ENCODE measurements around the gene SLC22A17. TPM values are rescaled to one million over a fixed set of nuclear protein-coding genes. Genes with fewer than 3 reads are reported as not detected.
A peak's percentile ranks its signal among the peaks of the same experiment; 100 is the strongest.
"Not testable (repeated sequence)": the region's sequence is repeated elsewhere in the genome, so short reads cannot be mapped to it uniquely, and the experiment has no call there.

SLC22A17 gene
- total RNA-seq, 6 experiments from 2014 or later, result 1.5 to 2.7 (median 2.1) TPM

DNA sequence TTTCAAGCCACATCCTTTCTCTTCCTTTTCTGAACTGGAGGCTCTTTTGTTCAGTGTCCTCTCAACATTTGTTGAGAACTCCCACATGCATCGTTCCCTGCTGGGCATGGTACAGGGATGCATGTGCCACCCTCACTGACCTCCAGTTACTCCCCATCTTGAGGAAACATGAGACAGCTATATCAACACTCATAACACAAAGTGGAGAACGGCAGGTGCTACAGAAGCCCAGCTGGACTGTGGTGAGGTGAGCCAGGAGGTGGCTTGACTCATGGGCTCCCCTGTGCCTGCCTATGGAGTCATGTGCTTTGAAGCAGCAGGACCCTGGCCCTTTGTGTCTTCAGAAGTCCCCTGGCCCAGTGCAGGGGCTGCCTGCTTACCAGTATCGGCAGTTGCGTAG is 45.7 kb upstream of the SLC22A17 start:
- Histone ChIP-seq H3K27me3 (no peaks in the 10 kb centered on the region), H3K4me1 (no peaks in the 10 kb centered on the region), H3K36me3 (no peaks in the 10 kb centered on the region), H3K27ac (no peak overlapping the region), H3K9me3 (no peaks in the 10 kb centered on the region), H3K4me3 (no peak overlapping the region)
- intact Hi-C loops (cut with DNase I), result no loop called here
- ATAC-seq (no peak), DNase-seq (peak in 1 of 3 donors; percentile 10)
- 75% methylated on average over 2 of the region's 4 CpGs for WGBS (ENCODE audit: insufficient coverage, low coverage, low lambda C conversion rate, missing lambda C conversion rate)
- no peak for TF ChIP-seq POLR2A (IDR thresholded peaks at IDR 0.05)
- TF ChIP-seq, protein P1, sequence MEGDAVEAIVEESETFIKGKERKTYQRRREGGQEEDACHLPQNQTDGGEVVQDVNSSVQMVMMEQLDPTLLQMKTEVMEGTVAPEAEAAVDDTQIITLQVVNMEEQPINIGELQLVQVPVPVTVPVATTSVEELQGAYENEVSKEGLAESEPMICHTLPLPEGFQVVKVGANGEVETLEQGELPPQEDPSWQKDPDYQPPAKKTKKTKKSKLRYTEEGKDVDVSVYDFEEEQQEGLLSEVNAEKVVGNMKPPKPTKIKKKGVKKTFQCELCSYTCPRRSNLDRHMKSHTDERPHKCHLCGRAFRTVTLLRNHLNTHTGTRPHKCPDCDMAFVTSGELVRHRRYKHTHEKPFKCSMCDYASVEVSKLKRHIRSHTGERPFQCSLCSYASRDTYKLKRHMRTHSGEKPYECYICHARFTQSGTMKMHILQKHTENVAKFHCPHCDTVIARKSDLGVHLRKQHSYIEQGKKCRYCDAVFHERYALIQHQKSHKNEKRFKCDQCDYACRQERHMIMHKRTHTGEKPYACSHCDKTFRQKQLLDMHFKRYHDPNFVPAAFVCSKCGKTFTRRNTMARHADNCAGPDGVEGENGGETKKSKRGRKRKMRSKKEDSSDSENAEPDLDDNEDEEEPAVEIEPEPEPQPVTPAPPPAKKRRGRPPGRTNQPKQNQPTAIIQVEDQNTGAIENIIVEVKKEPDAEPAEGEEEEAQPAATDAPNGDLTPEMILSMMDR (IDR thresholded peaks at IDR 0.05), result no peak

DNA sequence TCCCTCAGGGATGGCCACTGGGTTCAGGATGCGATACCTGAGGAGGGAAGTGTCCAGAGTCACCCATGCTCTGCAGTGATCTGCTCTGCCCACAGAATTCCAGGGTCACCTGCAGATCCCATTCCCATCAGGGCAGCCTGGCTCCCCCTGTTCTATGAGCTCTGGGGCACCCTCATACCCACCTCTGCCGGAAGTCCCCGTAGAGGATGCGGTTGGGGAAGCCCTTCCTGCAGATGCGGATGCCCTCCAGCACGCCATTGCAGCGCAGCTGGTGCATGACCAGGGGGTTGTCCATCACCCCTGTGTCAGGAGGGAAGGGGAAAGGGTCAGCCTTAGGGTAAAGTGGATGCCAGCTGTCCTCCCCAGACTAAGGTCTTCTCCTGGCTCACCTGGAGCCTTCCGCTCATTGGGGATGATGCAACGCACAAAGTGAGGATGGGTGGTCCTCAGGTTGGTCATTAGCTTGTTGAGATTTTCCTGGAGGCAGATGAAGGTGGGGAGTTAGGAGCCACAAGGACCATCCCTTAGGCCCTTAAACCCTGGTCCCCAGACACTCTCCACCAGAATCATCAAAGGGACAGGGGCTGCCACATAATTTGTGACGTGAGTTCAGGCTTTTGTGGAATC is 44.2 kb upstream of the SLC22A17 start:
- ATAC-seq (no peak), DNase-seq (no peak)
- WGBS (ENCODE audit: insufficient coverage, low coverage, low lambda C conversion rate, missing lambda C conversion rate), result no CpG with 5 or more reads among the region's 10 CpGs
- Histone ChIP-seq H3K27me3 (no peaks in the 10 kb centered on the region), H3K36me3 (no peaks in the 10 kb centered on the region), H3K9me3 (no peaks in the 10 kb centered on the region), H3K4me3 (no peak overlapping the region), H3K4me1 (no peaks in the 10 kb centered on the region), H3K27ac (no peak overlapping the region)
- no peak for TF ChIP-seq POLR2A (IDR thresholded peaks at IDR 0.05)
- TF ChIP-seq, protein P1 (IDR thresholded peaks at IDR 0.05), result no peak
- intact Hi-C loops (cut with DNase I), result no loop called here

DNA sequence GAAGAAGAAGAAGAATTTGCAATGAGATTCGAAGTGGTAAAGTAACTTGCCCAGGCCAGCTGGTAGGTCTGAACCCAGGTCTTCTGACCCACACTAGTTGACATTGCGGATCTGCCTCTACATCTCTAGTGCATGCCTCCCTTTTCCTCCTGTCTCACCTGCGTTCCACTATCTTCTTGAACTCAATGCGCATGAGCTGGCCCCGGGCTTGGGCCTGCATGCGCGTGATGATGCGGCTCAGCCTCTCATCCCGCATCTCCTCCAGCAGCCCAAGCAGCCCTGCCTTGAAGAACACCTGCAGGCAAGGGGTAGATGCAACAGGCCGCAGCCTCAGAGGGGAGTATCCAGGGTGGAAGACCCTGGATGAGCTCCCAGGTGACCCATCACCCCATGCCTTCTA is 43.4 kb upstream of the SLC22A17 start:
- Histone ChIP-seq H3K27me3 (no peaks in the 10 kb centered on the region), H3K9me3 (no peaks in the 10 kb centered on the region), H3K27ac (no peak overlapping the region), H3K36me3 (no peaks in the 10 kb centered on the region), H3K4me1 (no peaks in the 10 kb centered on the region), H3K4me3 (no peak overlapping the region)
- no peak for ATAC-seq
- DNase-seq, result no peak
- TF ChIP-seq POLR2A (IDR thresholded peaks at IDR 0.05), result no peak
- TF ChIP-seq, protein P1 (IDR thresholded peaks at IDR 0.05), result no peak
- WGBS (ENCODE audit: insufficient coverage, low coverage, low lambda C conversion rate, missing lambda C conversion rate), result 82% methylated on average over 9 of the region's 10 CpGs
- intact Hi-C loops (cut with DNase I), result no loop called here

DNA sequence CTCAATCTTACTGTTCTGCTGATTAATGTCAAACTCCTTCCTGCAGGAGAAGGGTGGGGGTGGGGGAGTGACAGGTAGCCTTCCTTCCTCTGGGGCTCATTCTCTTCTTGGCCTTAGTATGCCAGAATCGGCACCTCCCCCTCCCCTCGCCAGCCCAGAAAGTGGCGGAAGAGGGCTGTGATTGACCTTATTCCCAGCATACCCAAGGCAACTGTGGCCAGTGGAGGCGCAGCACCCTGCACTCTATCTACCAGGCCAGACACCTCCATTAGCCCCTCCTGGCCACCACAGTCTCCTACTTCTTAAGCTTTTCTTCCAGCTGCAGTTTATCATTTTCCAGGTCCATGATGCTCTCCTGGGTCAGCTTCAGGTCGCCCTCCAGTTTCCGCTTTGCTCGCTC is 39.9 kb upstream of the SLC22A17 start:
- ATAC-seq (no peak), DNase-seq (no peak)
- WGBS (ENCODE audit: insufficient coverage, low coverage, low lambda C conversion rate, missing lambda C conversion rate), result 89% methylated on average over 3 of the region's 7 CpGs
- no peaks in the 10 kb centered on the region for H3K36me3 ChIP-seq
- no peaks in the 10 kb centered on the region for H3K27me3 ChIP-seq
- no peak for TF ChIP-seq POLR2A (IDR thresholded peaks at IDR 0.05)
- TF ChIP-seq, protein P1 (IDR thresholded peaks at IDR 0.05), result no peak
- no peak overlapping the region for H3K27ac ChIP-seq
- H3K4me1 ChIP-seq, result no peaks in the 10 kb centered on the region
- H3K4me3 ChIP-seq, result no peak overlapping the region
- intact Hi-C loops (cut with DNase I), result no loop called here
- H3K9me3 ChIP-seq, result no peaks in the 10 kb centered on the region

DNA sequence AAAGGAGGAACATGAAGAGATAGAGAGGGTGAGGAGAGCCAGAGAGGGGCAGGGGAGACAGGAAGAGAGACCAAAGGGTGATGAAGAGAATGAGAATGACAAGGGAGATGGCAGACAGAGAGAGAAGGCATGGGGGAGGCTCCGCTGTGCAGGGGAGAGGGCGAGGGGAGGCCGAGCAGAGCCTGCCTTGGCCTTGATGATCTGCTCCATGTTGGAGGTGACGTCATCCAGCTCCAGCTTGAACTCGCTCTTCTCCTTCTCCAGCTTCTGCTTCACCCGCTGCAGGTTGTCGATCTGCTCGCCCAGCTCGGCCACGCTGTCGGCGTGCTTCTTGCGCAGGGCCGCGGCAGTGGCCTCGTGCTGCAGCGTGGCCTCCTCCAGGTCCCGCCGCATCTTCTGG is 37.2 kb upstream of the SLC22A17 start:
- intact Hi-C loops (cut with DNase I), result loop anchor here in 1 of 2 donors (10.0 kb wide), 1 partner anchor 265 kb away; no protein-coding TSS in a partner anchor
- WGBS (ENCODE audit: insufficient coverage, low coverage, low lambda C conversion rate, missing lambda C conversion rate), result 80% methylated on average over 1 of the region's 19 CpGs
- not testable (repeated sequence) for DNase-seq, ATAC-seq, H3K9me3 ChIP-seq, H3K27ac ChIP-seq, H3K4me1 ChIP-seq, H3K27me3 ChIP-seq, H3K36me3 ChIP-seq, H3K4me3 ChIP-seq

All from right lobe of liver (tissue), 6 donors.